Activated T-cell treated with anti-CD3 and anti-CD28 coated beads for 48 hours (primary cell): Measurements from ENCODE around the gene CGB7.

Experiments
- DNase-seq: peaks from one replicate; pipeline ENCODE4 v3.0.0-alpha.2; 2020; ENCODE audit warnings: low read depth

The CGB7 gene

GRCh38 chr19:49016067-49016839 is 41.3 kb downstream of the CGB7 start:
- DNase-seq, result no peak

- DNase-seq, result no peak
These were observed 42.7 kb downstream of the CGB7 start for GRCh38 chr19:49014870-49015255.

GRCh38 chr19:49014123-49014869 is 43.3 kb downstream of the CGB7 start:
- no peak for DNase-seq

GRCh38 chr19:49011194-49011593 is 46.4 kb downstream of the CGB7 start:
- DNase-seq, result no peak

- no peak for DNase-seq
These were observed 47.1 kb downstream of the CGB7 start for GRCh38 chr19:49010453-49010852.

GRCh38 chr19:49009828-49010227 is 47.7 kb downstream of the CGB7 start:
- no peak for DNase-seq

- DNase-seq, result no peak
These were observed 50.6 kb downstream of the CGB7 start for GRCh38 chr19:49006905-49007304.

- no peak for DNase-seq
These were observed 52.5 kb downstream of the CGB7 start for GRCh38 chr19:49004964-49005614.
